OCI-LY7 (cell line): ENCODE data around the gene NIPBL. TPM values are rescaled to one million over a fixed set of nuclear protein-coding genes. Genes with fewer than 3 reads are reported as not detected.

Experiments
- BruUV-seq: library from RNA; stranded (reverse); fragments of 400-500 nt; replicated peaks from 2 replicates; lab custom pipeline; 2021; lab: Mats Ljungman, UMichigan
- CTCF ChIA-PET: fragments of 300-600 bp; sonication (Branson Sonifier 250); formaldehyde crosslinking; loops from one replicate; lab custom pipeline; 2022; ENCODE audit warnings: antibody characterized with exemption; ENCODE audit not compliant: unreplicated experiment; lab: Charles Lee
- POLR2A ChIA-PET: fragments of 300-600 bp; sonication (Branson Sonifier 250); formaldehyde crosslinking; loops from one replicate; lab custom pipeline; 2022; ENCODE audit warnings: antibody characterized with exemption; lab: Charles Lee
- DNase-seq: peaks from one replicate; pipeline ENCODE4 v3.0.0-alpha.2; 2015; ENCODE audit warnings: low spot score
- H2AFZ ChIP-seq: fragments of 200-600 bp; sonication (generic), shearing (Covaris generic); 2 replicates; pipeline ENCODE4 v1.6.1; 2014; ENCODE audit warnings: mild to moderate bottlenecking, antibody characterized with exemption, low read length, moderate library complexity
- H3K27ac ChIP-seq: fragments of 200-600 bp; sonication (generic); 2 replicates; pipeline ENCODE4 v1.5.1; 2014; ENCODE audit warnings: mixed run types, low read depth, mild to moderate bottlenecking, moderate library complexity, low read length, inconsistent platforms; ENCODE audit not compliant: poor library complexity, severe bottlenecking
- H3K36me3 ChIP-seq: fragments of 200-600 bp; sonication (generic); 2 replicates; pipeline ENCODE4 v1.6.1; 2014; ENCODE audit warnings: mild to moderate bottlenecking, antibody characterized with exemption, low read length, moderate library complexity, mixed read lengths; ENCODE audit not compliant: insufficient read depth
- H3K4me1 ChIP-seq: fragments of 200-600 bp; sonication (generic); 2 replicates; pipeline ENCODE4 v1.5.1; 2014; ENCODE audit warnings: mild to moderate bottlenecking, low read length; ENCODE audit not compliant: insufficient read depth, poor library complexity, severe bottlenecking
- H3K4me2 ChIP-seq: fragments of 200-600 bp; sonication (generic); 2 replicates; pipeline ENCODE4 v1.6.1; 2014; ENCODE audit warnings: mild to moderate bottlenecking, low read length
- H3K4me3 ChIP-seq: fragments of 200-600 bp; sonication (generic); 2 replicates; pipeline ENCODE4 v1.5.1; 2014; ENCODE audit warnings: mild to moderate bottlenecking, low read depth, low read length; ENCODE audit not compliant: poor library complexity, severe bottlenecking
- H3K79me2 ChIP-seq: fragments of 200-600 bp; sonication (generic); 2 replicates; pipeline ENCODE4 v1.6.1; 2016; ENCODE audit warnings: low read depth, mild to moderate bottlenecking, low read length, moderate library complexity, mixed read lengths; ENCODE audit not compliant: insufficient read depth
- H3K9me2 ChIP-seq: fragments of 200-600 bp; sonication (generic); 2 replicates; pipeline ENCODE4 v1.6.1; 2016; ENCODE audit warnings: mild to moderate bottlenecking, low read length, mixed read lengths; ENCODE audit not compliant: insufficient read depth
- H3K9me3 ChIP-seq: fragments of 200-600 bp; sonication (generic); 2 replicates; pipeline ENCODE4 v1.6.1; 2014; ENCODE audit warnings: mild to moderate bottlenecking, mixed run types, low read length, mixed read lengths
- H4K20me1 ChIP-seq: fragments of 200-600 bp; sonication (generic); 2 replicates; pipeline ENCODE4 v1.6.1; 2014; ENCODE audit warnings: mild to moderate bottlenecking, antibody characterized with exemption, low read length, moderate library complexity, mixed read lengths; ENCODE audit not compliant: insufficient read depth
- EZH2phosphoT487 ChIP-seq: fragments of 200-600 bp; sonication (generic); IDR thresholded peaks from 2 replicates; pipeline ENCODE4 v1.6.1; 2018; ENCODE audit warnings: low read depth, borderline replicate concordance, mild to moderate bottlenecking, mixed run types, antibody characterized with exemption, low read length, moderate library complexity, mixed read lengths
- intact Hi-C: fragments of 100-400 bp; cut with micrococcal nuclease; formaldehyde crosslinking; loops from one replicate; pipeline ENCODE4 v1.10.0; 2022; ENCODE audit not compliant: unreplicated experiment
- total RNA-seq, 2 experiments: library from RNA; depleted of rRNA in 1 of 2; stranded (reverse); fragments of >200 nt in 1 of 2; shearing (Covaris generic) in 1 of 2; gene quantifications; 2 replicates each; pipeline ENCODE4 v1.2.3, GENCODE V29; 2014 to 2022
- TF ChIP-seq, protein P1 (sequence below): fragments of 200-600 bp; sonication (generic); conservative IDR thresholded peaks from 2 replicates; pipeline ENCODE4 v1.5.1; 2014; ENCODE audit warnings: mild to moderate bottlenecking, antibody characterized with exemption, low read length, moderate library complexity, mixed read lengths

The NIPBL gene
- total RNA-seq, 2 experiments from 2014 or later: 24.9 to 56.1 TPM

DNA sequence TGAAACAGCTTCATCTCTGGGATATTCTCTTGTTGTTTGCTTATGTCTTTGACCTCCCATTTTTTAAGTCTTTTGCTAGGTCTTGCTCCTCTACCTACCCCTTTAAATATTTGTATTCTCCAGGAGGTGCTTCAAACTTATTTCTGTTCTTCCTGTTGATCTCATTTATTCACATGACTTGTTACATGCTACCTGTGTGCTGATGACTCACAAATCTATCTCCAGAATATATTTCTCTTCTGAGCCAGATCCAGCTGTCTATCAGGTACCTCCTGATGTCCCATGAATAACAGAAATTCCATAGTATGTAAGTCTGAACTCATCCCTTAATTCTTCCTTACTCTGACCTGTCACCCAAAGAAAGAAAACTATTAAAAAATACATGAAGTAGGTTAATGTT, 11.0 kb downstream of the NIPBL start:
- no TSS peak for BruUV-seq

DNA sequence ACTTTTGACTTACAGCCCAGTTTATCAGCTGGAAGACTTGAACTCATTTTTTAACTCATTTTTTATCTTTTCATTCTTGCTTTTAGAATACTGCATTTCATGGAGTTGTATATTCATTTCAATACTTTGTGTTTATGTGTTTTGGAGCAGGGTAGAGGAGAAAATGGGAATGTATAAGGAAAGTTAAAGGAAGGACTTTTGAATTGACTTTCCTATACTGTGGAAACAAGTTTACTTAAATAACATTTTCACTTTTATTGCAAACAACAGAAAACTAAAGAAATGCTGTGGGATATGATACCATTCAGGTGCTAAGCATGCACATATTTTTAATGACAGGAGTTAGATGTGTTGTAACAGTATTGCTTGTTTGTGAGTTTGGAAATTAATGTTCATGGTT, 11.7 kb downstream of the NIPBL start:
- no peak overlapping the region for H2AFZ ChIP-seq
- POLR2A ChIA-PET: no interaction called here
- H3K36me3 ChIP-seq: peaks cover 33% of the 10 kb centered on the region
- TF ChIP-seq, protein P1, sequence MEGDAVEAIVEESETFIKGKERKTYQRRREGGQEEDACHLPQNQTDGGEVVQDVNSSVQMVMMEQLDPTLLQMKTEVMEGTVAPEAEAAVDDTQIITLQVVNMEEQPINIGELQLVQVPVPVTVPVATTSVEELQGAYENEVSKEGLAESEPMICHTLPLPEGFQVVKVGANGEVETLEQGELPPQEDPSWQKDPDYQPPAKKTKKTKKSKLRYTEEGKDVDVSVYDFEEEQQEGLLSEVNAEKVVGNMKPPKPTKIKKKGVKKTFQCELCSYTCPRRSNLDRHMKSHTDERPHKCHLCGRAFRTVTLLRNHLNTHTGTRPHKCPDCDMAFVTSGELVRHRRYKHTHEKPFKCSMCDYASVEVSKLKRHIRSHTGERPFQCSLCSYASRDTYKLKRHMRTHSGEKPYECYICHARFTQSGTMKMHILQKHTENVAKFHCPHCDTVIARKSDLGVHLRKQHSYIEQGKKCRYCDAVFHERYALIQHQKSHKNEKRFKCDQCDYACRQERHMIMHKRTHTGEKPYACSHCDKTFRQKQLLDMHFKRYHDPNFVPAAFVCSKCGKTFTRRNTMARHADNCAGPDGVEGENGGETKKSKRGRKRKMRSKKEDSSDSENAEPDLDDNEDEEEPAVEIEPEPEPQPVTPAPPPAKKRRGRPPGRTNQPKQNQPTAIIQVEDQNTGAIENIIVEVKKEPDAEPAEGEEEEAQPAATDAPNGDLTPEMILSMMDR: no peak
- no peak for TF ChIP-seq EZH2phosphoT487
- DNase-seq: no peak
- no peak overlapping the region for H3K4me2 ChIP-seq
- H3K4me1 ChIP-seq: peaks cover 7% of the 10 kb centered on the region
- BruUV-seq: no TSS peak
- H3K4me3 ChIP-seq: no peak overlapping the region
- peaks cover 6% of the 10 kb centered on the region; the same call in 1 of the 2 replicates for H3K9me3 ChIP-seq
- peaks cover 32% of the 10 kb centered on the region for H4K20me1 ChIP-seq
- intact Hi-C loops: no loop called here
- CTCF ChIA-PET: no interaction called here
- no peaks in the 10 kb centered on the region for H3K9me2 ChIP-seq
- H3K27ac ChIP-seq: no peak overlapping the region
- peaks cover 93% of the 10 kb centered on the region for H3K79me2 ChIP-seq

More for the DNA sequence above, 11.0 kb downstream of the NIPBL start:
- no peak overlapping the region for H2AFZ ChIP-seq
- peaks cover 37% of the 10 kb centered on the region for H4K20me1 ChIP-seq
- H3K27ac ChIP-seq: no peak overlapping the region
- TF ChIP-seq EZH2phosphoT487: no peak
- TF ChIP-seq, protein P1: no peak
- ChIA-PET POLR2A (interaction anchor here (1.3 kb wide), 1 partner anchor 12 kb away, joined by 4 read pairs; no protein-coding TSS in a partner anchor), CTCF (no interaction called here)
- no peak overlapping the region for H3K4me3 ChIP-seq
- H3K9me3 ChIP-seq: peaks cover 6% of the 10 kb centered on the region; the same call in 1 of the 2 replicates
- H3K79me2 ChIP-seq: peaks cover 95% of the 10 kb centered on the region
- H3K36me3 ChIP-seq: peaks cover 33% of the 10 kb centered on the region
- H3K9me2 ChIP-seq: no peaks in the 10 kb centered on the region
- intact Hi-C loops: no loop called here
- H3K4me2 ChIP-seq: no peak overlapping the region
- no peak for DNase-seq
- peaks cover 11% of the 10 kb centered on the region for H3K4me1 ChIP-seq

DNA sequence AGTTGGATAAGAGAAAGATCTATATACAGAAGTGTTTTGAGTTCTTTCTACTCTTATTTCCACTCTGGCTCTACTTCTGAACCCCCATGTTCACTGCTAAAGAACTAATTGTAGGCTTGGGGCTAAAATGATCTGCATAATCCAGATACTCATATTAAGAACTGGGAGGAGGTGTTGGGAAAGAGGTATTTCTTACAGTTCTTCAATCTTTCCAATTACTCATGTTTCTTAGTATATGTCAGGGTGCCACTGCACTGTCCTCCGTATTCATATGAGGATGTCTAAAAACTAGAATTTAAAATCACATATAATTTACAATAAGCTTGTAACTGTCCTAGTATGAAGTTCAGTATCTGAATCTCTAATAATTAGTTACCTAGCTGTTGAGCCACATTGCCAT, 12.7 kb downstream of the NIPBL start:
- peaks cover 6% of the 10 kb centered on the region; the same call in 1 of the 2 replicates for H3K9me3 ChIP-seq
- DNase-seq: no peak
- no peak overlapping the region for H3K4me3 ChIP-seq
- intact Hi-C loops: no loop called here
- H3K27ac ChIP-seq: no peak overlapping the region
- ChIA-PET POLR2A (interaction anchor here (1.2 kb wide), 1 partner anchor 12 kb away, joined by 5 read pairs; no protein-coding TSS in a partner anchor), CTCF (no interaction called here)
- H4K20me1 ChIP-seq: peaks cover 35% of the 10 kb centered on the region
- no peak overlapping the region for H3K4me2 ChIP-seq
- peaks cover 93% of the 10 kb centered on the region for H3K79me2 ChIP-seq
- no TSS peak for BruUV-seq
- H3K4me1 ChIP-seq: peaks cover 7% of the 10 kb centered on the region
- no peaks in the 10 kb centered on the region for H3K9me2 ChIP-seq
- TF ChIP-seq EZH2phosphoT487: no peak
- TF ChIP-seq, protein P1: no peak
- no peak overlapping the region for H2AFZ ChIP-seq
- peaks cover 33% of the 10 kb centered on the region for H3K36me3 ChIP-seq
